ENCODE results near the gene PAK5.
A peak's percentile ranks its signal among the peaks of the same experiment; 100 is the strongest.

PAK5 gene

GRCh38 chr20:9615766-9616454, 223.0 kb downstream of the PAK5 start:
- DNase-seq = no peak

GRCh38 chr20:9615118-9615517, 223.8 kb downstream of the PAK5 start:
- DNase-seq = no peak

GRCh38 chr20:9613871-9614270, 225.0 kb downstream of the PAK5 start:
- DNase-seq = no peak

- DNase-seq = no peak
These were observed 227.0 kb downstream of the PAK5 start for GRCh38 chr20:9611921-9612320.

- no peak for DNase-seq
These were observed 228.2 kb downstream of the PAK5 start for GRCh38 chr20:9610665-9611064.

- peak; percentile 62 for DNase-seq
These were observed 228.9 kb downstream of the PAK5 start for GRCh38 chr20:9609887-9610502.

GRCh38 chr20:9608639-9609340, 230.1 kb downstream of the PAK5 start:
- no peak for DNase-seq

GRCh38 chr20:9602847-9603183, 236.1 kb downstream of the PAK5 start:
- DNase-seq = no peak

- no peak for DNase-seq
These were observed 238.3 kb downstream of the PAK5 start for GRCh38 chr20:9600562-9600961.

- no peak for DNase-seq
These were observed 241.3 kb downstream of the PAK5 start for GRCh38 chr20:9597547-9597946.

- DNase-seq = no peak
These were observed 243.1 kb downstream of the PAK5 start for GRCh38 chr20:9595763-9596162.

GRCh38 chr20:9594284-9594875, 244.5 kb downstream of the PAK5 start:
- DNase-seq = no peak

- DNase-seq = no peak
These were observed 246.5 kb downstream of the PAK5 start for GRCh38 chr20:9592419-9592818.

GRCh38 chr20:9591080-9591479, 247.8 kb downstream of the PAK5 start:
- DNase-seq = no peak

GRCh38 chr20:9590189-9590588, 248.7 kb downstream of the PAK5 start:
- DNase-seq = no peak

- DNase-seq = no peak
These were observed 250.2 kb downstream of the PAK5 start for GRCh38 chr20:9588706-9589105.

- DNase-seq = no peak
These were observed 255.7 kb downstream of the PAK5 start for GRCh38 chr20:9583151-9583550.

- DNase-seq = no peak
These were observed 256.7 kb downstream of the PAK5 start for GRCh38 chr20:9582137-9582536.

GRCh38 chr20:9581509-9581908, 257.4 kb downstream of the PAK5 start:
- DNase-seq = no peak

GRCh38 chr20:9578594-9578993, 260.3 kb downstream of the PAK5 start:
- no peak for DNase-seq

GRCh38 chr20:9577397-9577796, 261.5 kb downstream of the PAK5 start:
- DNase-seq = no peak

- no peak for DNase-seq
These were observed 262.2 kb downstream of the PAK5 start for GRCh38 chr20:9576695-9577094.

GRCh38 chr20:9575836-9576235, 263.0 kb downstream of the PAK5 start:
- DNase-seq = no peak

GRCh38 chr20:9574776-9575175, 264.1 kb downstream of the PAK5 start:
- no peak for DNase-seq
